GM19035 (cell line): ENCODE results near the gene ZDHHC7.
"Not testable (repeated sequence)": the region's sequence is repeated elsewhere in the genome, so short reads cannot be mapped to it uniquely, and the experiment has no call there.

ENCODE experiments used
- ATAC-seq: cut with Tn5 transposase; IDR thresholded peaks from one replicate; pipeline ENCODE4 v1.9.1; 2021; ENCODE audit not compliant: unreplicated experiment

The ZDHHC7 gene

DNA sequence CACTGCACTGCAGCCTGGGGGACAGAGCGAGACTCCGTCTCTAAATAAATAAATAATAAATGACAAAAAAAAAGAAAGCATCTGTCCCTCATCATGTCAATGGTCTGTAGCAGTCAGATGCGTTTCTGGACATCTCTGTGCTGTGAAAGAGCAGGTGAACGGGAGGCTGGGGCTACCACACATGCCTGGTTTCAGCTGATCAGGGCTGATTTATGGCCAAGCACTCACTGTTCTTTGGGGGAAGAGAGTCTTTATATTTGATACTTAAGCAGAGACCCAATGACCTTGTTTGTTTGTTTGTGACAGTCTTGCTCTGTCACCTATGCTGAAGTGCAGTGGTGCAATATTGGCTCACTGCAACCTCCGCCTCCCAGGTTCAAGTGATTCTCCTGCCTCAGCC, 33.7 kb upstream of the ZDHHC7 start:
- ATAC-seq, result no peak

- ATAC-seq, result no peak
These were observed 31.3 kb upstream of the ZDHHC7 start for GRCh38 chr16:85042606-85043005.

DNA sequence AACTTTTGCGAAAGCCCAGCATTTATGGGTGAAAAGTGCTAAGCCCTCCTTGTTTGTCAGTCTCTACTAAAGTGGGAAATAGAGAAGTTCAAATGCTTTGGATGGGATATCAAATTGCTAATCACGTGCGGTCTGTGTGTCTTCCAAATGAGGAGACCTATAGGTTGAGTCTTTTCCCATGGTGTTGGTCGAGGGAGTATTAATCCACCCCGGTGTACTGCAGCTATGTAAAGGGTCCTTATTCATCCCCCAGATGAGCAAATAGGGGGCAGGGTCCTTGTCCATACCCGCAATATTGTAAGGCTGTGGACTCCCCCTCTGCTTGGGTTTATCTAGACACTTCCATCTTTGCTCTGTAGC, 30.8 kb upstream of the ZDHHC7 start:
- ATAC-seq, result no peak

- no peak for ATAC-seq
These were observed 30.2 kb upstream of the ZDHHC7 start for GRCh38 chr16:85041219-85042166.

DNA sequence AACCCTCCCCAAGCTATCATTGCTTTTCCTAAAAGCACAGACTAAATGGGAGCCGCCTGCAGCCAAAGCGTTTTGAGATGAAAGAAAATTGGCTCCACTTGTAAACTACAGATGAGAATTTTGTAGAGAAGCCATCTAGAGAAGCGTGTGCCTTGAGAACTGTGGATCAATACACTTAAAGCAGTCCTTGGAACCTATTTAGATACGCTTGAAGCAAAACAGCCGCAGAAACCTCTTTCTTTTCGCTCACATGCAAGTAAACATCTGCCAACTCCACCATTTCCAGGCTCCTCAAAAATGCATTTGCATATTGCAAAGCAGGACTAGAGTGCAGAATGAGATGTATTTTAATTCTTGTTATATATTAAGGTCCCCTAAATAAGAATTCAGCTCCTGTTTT, 29.4 kb upstream of the ZDHHC7 start:
- no peak for ATAC-seq

DNA sequence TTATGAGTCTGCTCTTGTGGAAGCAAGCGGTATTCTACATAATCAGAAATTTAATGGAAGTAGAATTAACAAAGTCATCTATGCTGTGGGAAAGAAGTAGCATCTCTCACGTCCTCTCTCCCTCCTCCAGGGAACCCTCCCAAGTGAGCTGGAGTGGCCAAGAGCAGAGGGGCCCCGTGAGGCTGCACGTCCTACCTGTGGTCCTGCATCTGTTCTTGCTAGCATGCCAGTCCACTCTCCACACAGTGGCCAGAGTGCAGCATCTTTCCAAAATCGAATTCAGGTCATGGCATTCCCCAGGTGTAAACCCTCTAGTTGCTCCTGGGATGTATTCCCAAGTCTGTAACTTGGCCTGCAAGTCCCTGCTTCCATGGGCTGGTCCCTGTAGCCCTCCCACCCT, 26.4 kb upstream of the ZDHHC7 start:
- ATAC-seq, result no peak

DNA sequence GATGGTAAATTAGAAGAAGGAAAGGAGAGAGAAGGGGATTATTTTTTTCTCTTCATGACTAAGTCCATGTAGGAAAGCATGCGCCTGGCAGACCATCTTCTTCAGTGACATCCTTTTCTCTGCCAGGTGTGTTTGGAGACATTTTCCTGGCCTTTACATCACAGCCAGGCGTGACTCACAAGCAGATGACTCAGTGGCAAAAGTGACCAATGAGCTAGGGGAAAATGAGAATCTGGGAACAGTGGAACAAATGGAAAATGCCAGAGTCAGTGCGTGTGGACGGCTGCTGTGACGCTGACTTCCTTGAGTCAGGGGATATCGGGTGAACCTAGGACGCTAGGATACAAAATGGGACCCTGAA, 25.7 kb upstream of the ZDHHC7 start:
- no peak for ATAC-seq

DNA sequence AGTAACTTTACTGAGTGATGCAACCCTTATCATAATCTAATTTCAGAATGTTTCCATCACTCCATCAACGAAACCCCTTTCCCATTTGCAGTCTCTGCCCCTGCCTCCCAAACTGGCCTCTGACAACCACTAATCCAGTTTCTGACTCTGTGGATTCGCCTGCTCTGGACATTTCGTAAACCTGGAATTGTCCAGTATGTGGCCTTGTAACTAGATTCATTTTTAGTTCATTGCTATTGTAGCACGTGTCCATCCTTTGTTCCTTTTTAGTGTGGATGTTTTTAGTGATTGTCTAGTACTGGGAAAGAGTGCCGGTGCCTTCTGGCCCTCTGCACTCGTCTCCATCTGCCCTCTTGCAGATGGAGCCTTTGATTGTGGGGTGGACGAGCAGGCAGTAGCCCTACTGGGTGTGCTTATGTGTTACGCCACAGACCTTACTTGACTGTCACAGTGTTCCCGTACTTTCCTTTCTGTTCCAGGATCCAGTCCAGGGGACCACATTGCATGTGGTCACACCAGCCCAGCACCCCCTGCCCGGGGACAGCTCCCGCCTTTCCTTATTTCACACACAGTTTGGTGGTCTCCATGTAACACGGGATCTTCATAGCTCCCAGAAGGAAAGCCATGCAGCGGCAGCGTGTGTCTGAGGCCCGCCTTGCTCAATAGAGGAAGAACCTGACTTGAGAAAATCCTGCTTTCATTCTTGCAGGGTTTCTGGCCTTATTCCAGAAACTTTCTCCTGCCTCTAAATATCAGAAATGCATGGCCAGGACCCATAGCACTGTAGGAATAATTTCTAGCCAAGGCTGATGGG, 25.1 kb upstream of the ZDHHC7 start:
- no peak for ATAC-seq

DNA sequence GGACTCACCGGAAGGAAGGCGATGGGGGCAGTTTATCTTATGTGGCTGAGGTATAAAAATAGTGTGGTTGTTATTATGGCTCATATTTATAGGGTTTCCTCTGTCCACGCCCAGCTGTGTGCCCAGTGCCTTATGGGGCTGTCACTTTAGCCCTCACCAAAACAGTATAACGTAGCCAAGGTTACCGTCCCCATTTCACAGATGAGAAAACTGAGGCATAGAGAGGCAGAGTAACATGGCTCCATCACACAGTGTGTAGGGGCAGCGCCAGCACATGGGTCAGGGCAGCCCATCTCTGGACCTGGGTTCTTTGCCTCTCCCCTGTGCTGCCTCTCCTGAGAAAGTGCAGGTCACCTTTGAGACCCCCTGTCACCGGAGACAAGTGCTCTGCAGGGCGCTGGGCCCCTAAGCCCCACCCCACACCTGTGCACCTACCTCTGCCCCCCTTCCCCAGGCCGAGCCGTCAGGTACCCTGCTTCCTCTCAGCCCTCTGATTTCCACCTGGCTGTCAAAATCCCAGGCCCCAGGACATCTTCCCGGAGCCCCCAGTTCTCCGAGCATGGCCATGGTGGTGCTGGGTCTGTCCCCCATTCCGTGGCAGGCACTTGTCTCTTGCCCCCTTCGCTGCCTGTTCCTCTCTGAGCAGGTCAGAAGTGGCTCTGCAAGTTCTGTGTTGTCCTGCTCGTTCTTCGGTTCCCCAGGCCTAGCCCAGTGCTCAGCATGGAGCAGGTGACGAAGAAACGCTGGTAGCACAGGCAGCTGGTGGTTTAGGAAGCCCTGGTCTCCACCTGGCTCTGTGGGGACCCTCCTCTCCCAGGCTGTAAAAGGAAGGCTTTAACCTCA, 23.5 kb upstream of the ZDHHC7 start:
- ATAC-seq, result no peak

DNA sequence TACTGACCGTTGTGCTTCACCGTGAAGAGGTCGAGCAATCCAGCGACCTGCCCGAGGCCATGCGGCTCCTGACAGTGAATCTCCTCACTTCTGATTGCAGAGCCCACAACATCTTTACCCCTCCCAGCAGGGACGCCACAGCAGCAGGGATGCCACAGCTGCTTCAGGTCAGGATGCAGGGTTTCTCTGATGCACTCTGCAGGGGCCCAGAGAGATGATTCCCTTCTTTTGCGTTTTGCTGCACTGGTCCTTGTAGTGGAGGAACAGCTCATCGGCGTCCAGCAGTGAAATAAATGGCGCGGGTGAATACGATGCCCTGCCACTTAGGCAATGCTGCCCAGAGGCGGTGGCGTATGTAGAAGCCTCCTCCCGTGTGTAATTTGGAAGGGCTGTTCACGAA, 21.8 kb upstream of the ZDHHC7 start:
- ATAC-seq, result no peak

- ATAC-seq, result not testable (repeated sequence)
These were observed 20.9 kb upstream of the ZDHHC7 start for GRCh38 chr16:85032187-85032586.

DNA sequence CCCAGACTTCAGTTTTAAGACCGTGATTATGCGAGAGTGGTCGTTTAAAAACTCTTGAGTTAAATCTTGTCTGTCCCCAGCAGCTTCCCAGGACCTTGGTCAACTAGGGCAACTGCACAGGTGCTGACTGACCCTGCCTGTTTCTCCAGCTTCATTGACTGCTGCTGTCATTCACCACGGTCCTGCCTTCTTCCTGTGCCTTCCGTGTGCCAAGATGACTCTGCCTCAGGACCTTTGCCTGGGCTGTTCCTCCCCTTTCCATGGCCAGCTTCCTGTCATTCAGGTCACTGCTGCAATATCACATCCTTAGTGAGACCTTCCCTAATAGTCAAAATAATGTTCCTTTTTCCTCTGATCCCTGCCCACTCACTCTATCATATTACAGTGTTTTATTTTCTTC, 20.1 kb upstream of the ZDHHC7 start:
- no peak for ATAC-seq

- no peak for ATAC-seq
These were observed 18.7 kb upstream of the ZDHHC7 start for GRCh38 chr16:85029981-85030401.

DNA sequence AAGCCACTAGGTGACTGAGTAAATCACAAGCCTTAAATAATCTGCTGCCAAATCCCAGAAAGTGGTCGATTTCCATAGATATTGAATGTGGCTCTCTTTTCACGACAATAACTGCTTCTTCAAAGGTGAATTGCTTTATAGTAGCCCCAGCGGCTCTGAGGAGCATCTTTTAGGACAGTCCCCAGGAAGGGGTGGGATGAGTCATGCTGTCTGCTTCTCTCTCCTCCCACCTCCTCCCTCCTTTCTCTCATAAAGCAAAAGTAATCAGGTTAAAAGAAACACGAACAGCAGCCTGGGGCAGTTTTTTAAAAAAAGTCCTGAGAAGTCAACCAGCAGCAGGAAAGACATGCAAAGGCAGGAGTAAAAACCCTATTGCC, 18.1 kb upstream of the ZDHHC7 start:
- no peak for ATAC-seq

DNA sequence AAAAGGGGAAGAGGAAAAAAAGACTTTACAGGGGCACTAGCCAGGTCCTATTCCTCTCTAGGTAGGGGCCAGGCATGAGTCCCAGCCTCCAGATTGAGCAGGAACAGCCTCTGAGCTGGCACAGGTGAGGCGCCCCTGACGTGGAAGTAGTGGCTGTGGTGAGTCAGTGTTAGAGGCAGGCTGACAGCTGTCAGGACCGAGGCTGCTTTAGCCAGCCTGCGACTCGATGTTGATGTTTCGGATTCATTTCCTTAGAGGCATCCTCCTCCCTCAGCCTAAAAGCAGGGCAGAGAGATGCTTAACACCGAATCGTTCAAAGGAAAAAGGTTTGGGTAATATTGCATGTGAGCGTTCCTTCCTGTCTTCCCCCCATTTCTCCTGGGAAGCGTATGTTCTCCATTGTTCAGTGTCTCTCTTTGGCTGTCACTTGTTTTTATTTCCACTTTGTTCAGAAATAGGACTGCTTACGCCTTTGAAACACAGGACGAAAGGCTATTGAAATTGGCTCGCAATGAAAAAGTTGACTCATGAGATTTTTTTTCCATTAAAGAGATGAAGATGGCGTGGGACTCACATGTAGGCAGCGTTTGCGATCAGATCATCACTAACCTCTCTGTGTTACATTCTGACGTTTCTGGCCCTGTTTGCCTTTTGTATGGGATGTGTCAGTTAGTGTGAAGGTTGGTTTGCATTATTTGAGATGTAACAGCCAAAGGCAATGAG, 17.5 kb upstream of the ZDHHC7 start:
- peak; percentile 31 for ATAC-seq

DNA sequence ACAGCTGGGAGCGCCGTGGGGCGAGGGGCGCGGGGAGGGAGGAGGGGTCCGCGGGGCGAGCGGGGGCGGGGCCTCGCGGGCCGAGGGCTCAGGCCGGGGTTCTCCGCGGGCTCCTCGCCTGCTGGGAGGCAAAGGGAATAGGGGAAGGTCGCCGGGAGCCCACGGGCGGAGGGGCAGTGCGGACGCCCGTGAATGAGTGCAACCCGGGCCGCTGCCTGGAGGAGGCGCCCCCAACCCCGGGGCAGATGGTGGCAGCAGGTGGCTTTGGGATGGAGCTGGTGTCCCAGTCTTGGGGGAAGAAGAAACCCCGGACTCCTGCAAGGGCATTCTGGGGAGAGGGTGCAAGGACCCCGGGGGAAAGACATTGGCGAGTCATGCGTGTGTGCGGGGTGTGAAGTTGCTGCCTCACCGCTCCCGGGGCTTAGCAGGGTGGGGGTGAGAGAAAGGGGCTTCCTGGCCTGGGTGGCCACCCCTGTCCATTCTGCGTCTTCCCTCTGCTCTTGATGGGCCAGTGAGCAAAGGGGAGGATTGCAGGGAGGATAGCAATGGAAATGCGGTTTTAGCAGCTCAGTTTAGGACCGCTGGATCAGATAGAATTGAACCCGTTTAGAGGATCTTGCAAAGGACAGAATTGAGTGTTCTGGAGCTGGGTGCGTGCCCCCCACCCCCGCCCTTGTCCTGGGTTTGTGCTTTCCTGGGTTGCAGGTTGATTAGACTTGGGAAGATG, 16.8 kb upstream of the ZDHHC7 start:
- ATAC-seq, result peak; percentile 18

GRCh38 chr16:85027349-85027957, 16.1 kb upstream of the ZDHHC7 start, which contains the start of gene KIAA0513:
TSS of gene KIAA0513 (plus strand) at chr16:85027795. CDS start at chr16:85067072, 39,277 bp downstream.
- ATAC-seq, result peak; percentile 82

GRCh38 chr16:85026703-85027102, 15.4 kb upstream of the ZDHHC7 start:
- ATAC-seq, result no peak
